ENCODE measurements around the gene CXCL13. TPM values are rescaled to one million over a fixed set of nuclear protein-coding genes. Genes with fewer than 3 reads are reported as not detected.

Gene CXCL13
- total and polyA plus RNA-seq, 2 experiments from 2014 or later = not detected

DNA sequence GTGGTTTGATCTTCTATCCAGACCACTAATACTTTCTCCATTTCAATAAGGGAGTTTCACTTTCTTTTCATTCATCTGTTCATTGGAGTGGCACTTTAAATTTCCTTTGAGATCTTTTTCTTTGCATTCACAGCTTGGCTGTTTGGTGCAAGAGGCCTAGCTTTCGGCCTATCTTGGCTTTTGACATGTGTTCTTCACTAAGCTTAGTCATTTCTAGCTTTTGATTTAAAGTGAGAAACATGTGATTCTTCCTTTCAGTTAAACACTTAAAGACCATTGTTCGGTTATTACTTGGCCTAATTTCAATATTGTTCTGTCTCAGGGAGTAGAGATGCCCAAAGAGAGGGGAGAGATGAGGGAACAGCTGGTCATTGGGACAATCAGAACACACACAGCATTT lies 24.3 kb downstream of the CXCL13 start (continued):
- TF ChIP-seq, protein P1, sequence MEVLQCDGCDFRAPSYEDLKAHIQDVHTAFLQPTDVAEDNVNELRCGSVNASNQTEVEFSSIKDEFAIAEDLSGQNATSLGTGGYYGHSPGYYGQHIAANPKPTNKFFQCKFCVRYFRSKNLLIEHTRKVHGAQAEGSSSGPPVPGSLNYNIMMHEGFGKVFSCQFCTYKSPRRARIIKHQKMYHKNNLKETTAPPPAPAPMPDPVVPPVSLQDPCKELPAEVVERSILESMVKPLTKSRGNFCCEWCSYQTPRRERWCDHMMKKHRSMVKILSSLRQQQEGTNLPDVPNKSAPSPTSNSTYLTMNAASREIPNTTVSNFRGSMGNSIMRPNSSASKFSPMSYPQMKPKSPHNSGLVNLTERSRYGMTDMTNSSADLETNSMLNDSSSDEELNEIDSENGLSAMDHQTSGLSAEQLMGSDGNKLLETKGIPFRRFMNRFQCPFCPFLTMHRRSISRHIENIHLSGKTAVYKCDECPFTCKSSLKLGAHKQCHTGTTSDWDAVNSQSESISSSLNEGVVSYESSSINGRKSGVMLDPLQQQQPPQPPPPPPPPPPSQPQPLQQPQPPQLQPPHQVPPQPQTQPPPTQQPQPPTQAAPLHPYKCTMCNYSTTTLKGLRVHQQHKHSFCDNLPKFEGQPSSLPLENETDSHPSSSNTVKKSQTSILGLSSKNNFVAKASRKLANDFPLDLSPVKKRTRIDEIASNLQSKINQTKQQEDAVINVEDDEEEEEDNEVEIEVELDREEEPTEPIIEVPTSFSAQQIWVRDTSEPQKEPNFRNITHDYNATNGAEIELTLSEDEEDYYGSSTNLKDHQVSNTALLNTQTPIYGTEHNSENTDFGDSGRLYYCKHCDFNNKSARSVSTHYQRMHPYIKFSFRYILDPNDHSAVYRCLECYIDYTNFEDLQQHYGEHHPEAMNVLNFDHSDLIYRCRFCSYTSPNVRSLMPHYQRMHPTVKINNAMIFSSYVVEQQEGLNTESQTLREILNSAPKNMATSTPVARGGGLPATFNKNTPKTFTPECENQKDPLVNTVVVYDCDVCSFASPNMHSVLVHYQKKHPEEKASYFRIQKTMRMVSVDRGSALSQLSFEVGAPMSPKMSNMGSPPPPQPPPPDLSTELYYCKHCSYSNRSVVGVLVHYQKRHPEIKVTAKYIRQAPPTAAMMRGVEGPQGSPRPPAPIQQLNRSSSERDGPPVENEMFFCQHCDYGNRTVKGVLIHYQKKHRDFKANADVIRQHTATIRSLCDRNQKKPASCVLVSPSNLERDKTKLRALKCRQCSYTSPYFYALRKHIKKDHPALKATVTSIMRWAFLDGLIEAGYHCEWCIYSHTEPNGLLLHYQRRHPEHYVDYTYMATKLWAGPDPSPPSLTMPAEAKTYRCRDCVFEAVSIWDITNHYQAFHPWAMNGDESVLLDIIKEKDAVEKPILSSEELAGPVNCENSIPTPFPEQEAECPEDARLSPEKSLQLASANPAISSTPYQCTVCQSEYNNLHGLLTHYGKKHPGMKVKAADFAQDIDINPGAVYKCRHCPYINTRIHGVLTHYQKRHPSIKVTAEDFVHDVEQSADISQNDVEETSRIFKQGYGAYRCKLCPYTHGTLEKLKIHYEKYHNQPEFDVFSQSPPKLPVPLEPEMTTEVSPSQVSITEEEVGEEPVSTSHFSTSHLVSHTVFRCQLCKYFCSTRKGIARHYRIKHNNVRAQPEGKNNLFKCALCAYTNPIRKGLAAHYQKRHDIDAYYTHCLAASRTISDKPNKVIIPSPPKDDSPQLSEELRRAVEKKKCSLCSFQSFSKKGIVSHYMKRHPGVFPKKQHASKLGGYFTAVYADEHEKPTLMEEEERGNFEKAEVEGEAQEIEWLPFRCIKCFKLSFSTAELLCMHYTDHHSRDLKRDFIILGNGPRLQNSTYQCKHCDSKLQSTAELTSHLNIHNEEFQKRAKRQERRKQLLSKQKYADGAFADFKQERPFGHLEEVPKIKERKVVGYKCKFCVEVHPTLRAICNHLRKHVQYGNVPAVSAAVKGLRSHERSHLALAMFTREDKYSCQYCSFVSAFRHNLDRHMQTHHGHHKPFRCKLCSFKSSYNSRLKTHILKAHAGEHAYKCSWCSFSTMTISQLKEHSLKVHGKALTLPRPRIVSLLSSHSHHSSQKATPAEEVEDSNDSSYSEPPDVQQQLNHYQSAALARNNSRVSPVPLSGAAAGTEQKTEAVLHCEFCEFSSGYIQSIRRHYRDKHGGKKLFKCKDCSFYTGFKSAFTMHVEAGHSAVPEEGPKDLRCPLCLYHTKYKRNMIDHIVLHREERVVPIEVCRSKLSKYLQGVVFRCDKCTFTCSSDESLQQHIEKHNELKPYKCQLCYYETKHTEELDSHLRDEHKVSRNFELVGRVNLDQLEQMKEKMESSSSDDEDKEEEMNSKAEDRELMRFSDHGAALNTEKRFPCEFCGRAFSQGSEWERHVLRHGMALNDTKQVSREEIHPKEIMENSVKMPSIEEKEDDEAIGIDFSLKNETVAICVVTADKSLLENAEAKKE (CRISPR knock-in tag; IDR thresholded peaks at IDR 0.05) = no peak
- TF ChIP-seq ZNF331 (CRISPR knock-in tag; IDR thresholded peaks at IDR 0.05; ENCODE audit: low read depth) = no peak
- TF ChIP-seq, protein P2, sequence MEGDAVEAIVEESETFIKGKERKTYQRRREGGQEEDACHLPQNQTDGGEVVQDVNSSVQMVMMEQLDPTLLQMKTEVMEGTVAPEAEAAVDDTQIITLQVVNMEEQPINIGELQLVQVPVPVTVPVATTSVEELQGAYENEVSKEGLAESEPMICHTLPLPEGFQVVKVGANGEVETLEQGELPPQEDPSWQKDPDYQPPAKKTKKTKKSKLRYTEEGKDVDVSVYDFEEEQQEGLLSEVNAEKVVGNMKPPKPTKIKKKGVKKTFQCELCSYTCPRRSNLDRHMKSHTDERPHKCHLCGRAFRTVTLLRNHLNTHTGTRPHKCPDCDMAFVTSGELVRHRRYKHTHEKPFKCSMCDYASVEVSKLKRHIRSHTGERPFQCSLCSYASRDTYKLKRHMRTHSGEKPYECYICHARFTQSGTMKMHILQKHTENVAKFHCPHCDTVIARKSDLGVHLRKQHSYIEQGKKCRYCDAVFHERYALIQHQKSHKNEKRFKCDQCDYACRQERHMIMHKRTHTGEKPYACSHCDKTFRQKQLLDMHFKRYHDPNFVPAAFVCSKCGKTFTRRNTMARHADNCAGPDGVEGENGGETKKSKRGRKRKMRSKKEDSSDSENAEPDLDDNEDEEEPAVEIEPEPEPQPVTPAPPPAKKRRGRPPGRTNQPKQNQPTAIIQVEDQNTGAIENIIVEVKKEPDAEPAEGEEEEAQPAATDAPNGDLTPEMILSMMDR (conservative IDR thresholded peaks at IDR 0.05; ENCODE audit: low read depth in 2 of 2) = no peak

DNA sequence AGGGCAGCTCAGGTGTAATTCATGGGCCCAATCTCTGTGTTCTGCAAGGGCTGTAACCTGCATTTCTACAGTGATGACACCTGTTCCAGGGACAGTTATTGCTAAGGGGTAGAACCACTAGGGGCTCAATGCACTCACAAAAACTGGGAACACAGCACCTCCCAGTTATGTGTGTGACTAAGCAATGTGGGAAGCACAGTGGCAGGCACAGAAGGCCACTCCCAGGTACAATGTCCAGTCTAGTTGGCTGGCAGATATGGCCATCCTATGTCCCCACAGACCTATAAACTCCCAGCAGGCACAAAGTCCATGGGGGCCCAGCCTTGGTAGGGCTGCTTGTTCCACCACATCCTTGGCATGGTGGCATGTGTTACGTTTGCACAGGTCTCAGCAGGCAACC lies 25.7 kb downstream of the CXCL13 start:
- H3K79me2 ChIP-seq (replicated peaks; ENCODE audit: insufficient read depth) = no peaks in the 10 kb centered on the region
- no peak overlapping the region for H3K4me2 ChIP-seq
- H4K20me1 ChIP-seq (replicated peaks; ENCODE audit: insufficient read depth) = no peaks in the 10 kb centered on the region
- no peak overlapping the region for H2AFZ ChIP-seq
- Mint-ChIP-seq H3K9me3 (no peaks in the 10 kb centered on the region), H3K4me1 (no peaks in the 10 kb centered on the region), H3K4me3 (no peak overlapping the region), H3K27me3 (ENCODE audit: insufficient read depth, low read depth, poor library complexity) (peaks cover 4% of the 10 kb centered on the region), H3K27ac (no peak overlapping the region), H3K36me3 (ENCODE audit: low read depth) (no peaks in the 10 kb centered on the region)
- H3K27ac ChIP-seq (ENCODE audit: low read depth) = no peak overlapping the region
- no peaks in the 10 kb centered on the region for H3K4me1 ChIP-seq (ENCODE audit: insufficient read depth)
- H3K27me3 ChIP-seq (ENCODE audit: insufficient read depth) = no peaks in the 10 kb centered on the region
- no peak for DNase-seq (ENCODE audit: low spot score)
- no peak overlapping the region for H3K4me3 ChIP-seq
- peaks cover 5% of the 10 kb centered on the region; the same call in 1 of the 2 replicates for H3K9me2 ChIP-seq (ENCODE audit: insufficient read depth)
- H3K36me3 ChIP-seq (ENCODE audit: insufficient read depth) = no peaks in the 10 kb centered on the region
- no peaks in the 10 kb centered on the region for H3F3A ChIP-seq (replicated peaks; ENCODE audit: low read depth)
- ATAC-seq = no peak
- no peak for TF ChIP-seq NANOG (IDR thresholded peaks at IDR 0.05; ENCODE audit: borderline replicate concordance)
- no peak for TF ChIP-seq STAT1 (IDR thresholded peaks at IDR 0.05; ENCODE audit: unreplicated experiment)
- TF ChIP-seq, protein P3, sequence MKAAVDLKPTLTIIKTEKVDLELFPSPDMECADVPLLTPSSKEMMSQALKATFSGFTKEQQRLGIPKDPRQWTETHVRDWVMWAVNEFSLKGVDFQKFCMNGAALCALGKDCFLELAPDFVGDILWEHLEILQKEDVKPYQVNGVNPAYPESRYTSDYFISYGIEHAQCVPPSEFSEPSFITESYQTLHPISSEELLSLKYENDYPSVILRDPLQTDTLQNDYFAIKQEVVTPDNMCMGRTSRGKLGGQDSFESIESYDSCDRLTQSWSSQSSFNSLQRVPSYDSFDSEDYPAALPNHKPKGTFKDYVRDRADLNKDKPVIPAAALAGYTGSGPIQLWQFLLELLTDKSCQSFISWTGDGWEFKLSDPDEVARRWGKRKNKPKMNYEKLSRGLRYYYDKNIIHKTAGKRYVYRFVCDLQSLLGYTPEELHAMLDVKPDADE (IDR thresholded peaks at IDR 0.05) = no peak
- no peak for TF ChIP-seq EZH2phosphoT487 (IDR thresholded peaks at IDR 0.05; ENCODE audit: unreplicated experiment)
- TF ChIP-seq, protein P4, sequence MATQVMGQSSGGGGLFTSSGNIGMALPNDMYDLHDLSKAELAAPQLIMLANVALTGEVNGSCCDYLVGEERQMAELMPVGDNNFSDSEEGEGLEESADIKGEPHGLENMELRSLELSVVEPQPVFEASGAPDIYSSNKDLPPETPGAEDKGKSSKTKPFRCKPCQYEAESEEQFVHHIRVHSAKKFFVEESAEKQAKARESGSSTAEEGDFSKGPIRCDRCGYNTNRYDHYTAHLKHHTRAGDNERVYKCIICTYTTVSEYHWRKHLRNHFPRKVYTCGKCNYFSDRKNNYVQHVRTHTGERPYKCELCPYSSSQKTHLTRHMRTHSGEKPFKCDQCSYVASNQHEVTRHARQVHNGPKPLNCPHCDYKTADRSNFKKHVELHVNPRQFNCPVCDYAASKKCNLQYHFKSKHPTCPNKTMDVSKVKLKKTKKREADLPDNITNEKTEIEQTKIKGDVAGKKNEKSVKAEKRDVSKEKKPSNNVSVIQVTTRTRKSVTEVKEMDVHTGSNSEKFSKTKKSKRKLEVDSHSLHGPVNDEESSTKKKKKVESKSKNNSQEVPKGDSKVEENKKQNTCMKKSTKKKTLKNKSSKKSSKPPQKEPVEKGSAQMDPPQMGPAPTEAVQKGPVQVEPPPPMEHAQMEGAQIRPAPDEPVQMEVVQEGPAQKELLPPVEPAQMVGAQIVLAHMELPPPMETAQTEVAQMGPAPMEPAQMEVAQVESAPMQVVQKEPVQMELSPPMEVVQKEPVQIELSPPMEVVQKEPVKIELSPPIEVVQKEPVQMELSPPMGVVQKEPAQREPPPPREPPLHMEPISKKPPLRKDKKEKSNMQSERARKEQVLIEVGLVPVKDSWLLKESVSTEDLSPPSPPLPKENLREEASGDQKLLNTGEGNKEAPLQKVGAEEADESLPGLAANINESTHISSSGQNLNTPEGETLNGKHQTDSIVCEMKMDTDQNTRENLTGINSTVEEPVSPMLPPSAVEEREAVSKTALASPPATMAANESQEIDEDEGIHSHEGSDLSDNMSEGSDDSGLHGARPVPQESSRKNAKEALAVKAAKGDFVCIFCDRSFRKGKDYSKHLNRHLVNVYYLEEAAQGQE (IDR thresholded peaks at IDR 0.05; ENCODE audit: unreplicated experiment) = no peak
- TF ChIP-seq CREB1 (CRISPR knock-in tag; IDR thresholded peaks at IDR 0.05; ENCODE audit: low read depth) = no peak
- no peak for TF ChIP-seq POLR2AphosphoS5 (IDR thresholded peaks at IDR 0.05; ENCODE audit: low read depth)
